PC-3 (cell line): ENCODE data around the gene TRIM14. TPM values are rescaled to one million over a fixed set of nuclear protein-coding genes. Genes with fewer than 3 reads are reported as not detected.

Experiments used
- ATAC-seq: fragments of 200-7000 bp; cut with Tn5 transposase; 2 replicates; pipeline ENCODE4 v1.9.1; 2020; ENCODE audit warnings: mild to moderate bottlenecking, moderate library complexity
- BruUV-seq: library from RNA; stranded (reverse); fragments of 400-500 nt; replicated peaks from 2 replicates; lab custom pipeline; 2021; lab: Mats Ljungman, UMichigan
- CTCF ChIA-PET: fragments of 300-600 bp; sonication (Branson Sonifier 250); formaldehyde crosslinking; loops from one replicate; lab custom pipeline; 2022; ENCODE audit warnings: antibody characterized with exemption; lab: Charles Lee
- POLR2A ChIA-PET: fragments of 300-600 bp; sonication (Branson Sonifier 250); formaldehyde crosslinking; loops from one replicate; lab custom pipeline; 2022; ENCODE audit warnings: antibody characterized with exemption; ENCODE audit not compliant: unreplicated experiment; lab: Charles Lee
- DNase-seq: peaks from one replicate; pipeline ENCODE4 v3.0.0-alpha.2; 2015
- H2AFZ ChIP-seq: fragments of 300-600 bp; sonication (generic); 2 replicates; pipeline ENCODE4 v1.6.0; 2016; ENCODE audit warnings: antibody characterized with exemption, low read length
- H3F3A ChIP-seq: fragments of 300-600 bp; sonication (generic); one replicate; pipeline ENCODE4 v1.6.0; 2017; ENCODE audit warnings: antibody characterized with exemption, low read length, control low read depth, mild to moderate bottlenecking; ENCODE audit not compliant: unreplicated experiment
- H3K27ac ChIP-seq: fragments of 300-600 bp; sonication (generic); 2 replicates; pipeline ENCODE4 v1.5.1; 2016; ENCODE audit warnings: mild to moderate bottlenecking, low read length
- H3K27me3 ChIP-seq: fragments of 300-600 bp; sonication (generic); 2 replicates; pipeline ENCODE4 v1.6.1; 2016; ENCODE audit warnings: low read length, mixed read lengths
- H3K36me3 ChIP-seq: fragments of 300-600 bp; sonication (generic); 2 replicates; pipeline ENCODE4 v1.6.1; 2016; ENCODE audit warnings: low read depth, mixed run types, low read length, mixed read lengths
- H3K4me1 ChIP-seq: fragments of 300-600 bp; sonication (generic); 2 replicates; pipeline ENCODE4 v1.5.1; 2016; ENCODE audit warnings: low read length; ENCODE audit not compliant: insufficient read depth
- H3K4me2 ChIP-seq: fragments of 300-600 bp; sonication (generic); 2 replicates; pipeline ENCODE4 v1.6.0; 2016; ENCODE audit warnings: low read length
- H3K4me3 ChIP-seq: fragments of 300-600 bp; sonication (generic); 2 replicates; pipeline ENCODE4 v1.5.1; 2016; ENCODE audit warnings: mild to moderate bottlenecking, low read length, mixed read lengths
- H3K79me2 ChIP-seq: fragments of 300-600 bp; sonication (generic); 2 replicates; pipeline ENCODE4 v1.6.1; 2017; ENCODE audit warnings: low read length, mixed read lengths
- H3K9ac ChIP-seq: fragments of 300-600 bp; sonication (generic); 2 replicates; pipeline ENCODE4 v1.6.0; 2016; ENCODE audit warnings: mild to moderate bottlenecking, low read length
- H3K9me2 ChIP-seq: fragments of 300-600 bp; sonication (generic); replicated peaks from 2 replicates; pipeline ENCODE4 v1.6.1; 2016; ENCODE audit warnings: mixed run types, low read length, mixed read lengths
- H3K9me3 ChIP-seq: fragments of 300-600 bp; sonication (generic); 2 replicates; pipeline ENCODE4 v1.6.1; 2016; ENCODE audit warnings: low read length, mixed read lengths
- H4K20me1 ChIP-seq: fragments of 300-600 bp; sonication (generic); 2 replicates; pipeline ENCODE4 v1.6.1; 2016; ENCODE audit warnings: low read length, mixed read lengths
- CTCF ChIP-seq: fragments of 300-600 bp; sonication (generic); conservative IDR thresholded peaks from 2 replicates; pipeline ENCODE4 v1.5.1; 2017; ENCODE audit warnings: antibody characterized with exemption, low read depth, mild to moderate bottlenecking, low read length
- EZH2 ChIP-seq: fragments of 300-600 bp; sonication (generic); IDR thresholded peaks from one replicate; pipeline ENCODE4 v1.6.1; 2017; ENCODE audit warnings: antibody characterized with exemption, mild to moderate bottlenecking, low read length; ENCODE audit not compliant: unreplicated experiment
- EZH2phosphoT487 ChIP-seq: fragments of 300-600 bp; sonication (generic); IDR thresholded peaks from 2 replicates; pipeline ENCODE4 v1.6.1; 2018; ENCODE audit warnings: mild to moderate bottlenecking, antibody characterized with exemption, low read length, borderline replicate concordance
- intact Hi-C: fragments of 100-400 bp; cut with micrococcal nuclease; formaldehyde crosslinking; loops from 2 replicates; pipeline ENCODE4 v1.9.0; 2023
- total RNA-seq: library from RNA; depleted of rRNA; stranded (reverse); fragments of >200 nt; gene quantifications from 2 replicates; pipeline ENCODE4 v1.2.3, GENCODE V29; 2014

TRIM14 gene
- total RNA-seq, 1 experiment from 2014 or later, result 11.2 TPM

- ATAC-seq (no peak), DNase-seq (no peak)
- Histone ChIP-seq H3K4me1 (no peaks in the 10 kb centered on the region), H2AFZ (no peak overlapping the region), H3K36me3 (no peaks in the 10 kb centered on the region), H3K9ac (no peak overlapping the region), H3K27me3 (no peaks in the 10 kb centered on the region), H3K79me2 (no peaks in the 10 kb centered on the region), H4K20me1 (no peaks in the 10 kb centered on the region), H3F3A (no peaks in the 10 kb centered on the region), H3K4me2 (no peak overlapping the region), H3K9me2 (no peaks in the 10 kb centered on the region), H3K9me3 (no peaks in the 10 kb centered on the region), H3K4me3 (no peak overlapping the region), H3K27ac (no peak overlapping the region)
- TF ChIP-seq EZH2, result no peak
- no peak for TF ChIP-seq EZH2phosphoT487
- TF ChIP-seq CTCF, result no peak
- intact Hi-C loops, result no loop called here
- CTCF ChIA-PET, result no interaction called here
- BruUV-seq, result no TSS peak
- POLR2A ChIA-PET, result no interaction called here
Observed at GRCh38 chr9:98095401-98095800, 23.6 kb downstream of the TRIM14 start.

DNA sequence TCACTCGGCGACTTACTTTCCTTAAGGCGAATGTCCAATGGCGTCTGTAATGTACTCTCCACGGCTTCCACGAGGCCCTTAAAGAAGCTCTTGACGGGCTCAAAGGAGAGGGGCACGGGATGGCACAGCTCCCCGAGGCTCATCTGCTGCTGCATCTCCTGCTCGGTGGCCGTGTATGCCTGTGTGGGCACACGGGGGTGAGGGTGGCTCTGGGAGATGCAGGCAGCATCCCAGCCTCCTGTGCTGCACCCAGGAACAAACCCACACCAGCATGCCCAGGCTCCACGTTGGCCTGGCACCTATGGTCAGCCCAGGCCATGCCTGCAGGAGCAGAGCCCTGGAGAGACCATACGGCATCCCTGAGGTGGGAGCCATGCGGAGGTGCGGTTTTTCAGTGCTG, 24.2 kb downstream of the TRIM14 start:
- no peaks in the 10 kb centered on the region for H3K27me3 ChIP-seq
- no peak for ATAC-seq
- H3K9me3 ChIP-seq, result no peaks in the 10 kb centered on the region
- no peaks in the 10 kb centered on the region for H3F3A ChIP-seq
- POLR2A ChIA-PET, result no interaction called here
- no peak for TF ChIP-seq CTCF
- no peak for TF ChIP-seq EZH2
- TF ChIP-seq EZH2phosphoT487, result no peak
- no peak overlapping the region for H3K27ac ChIP-seq
- no peak overlapping the region for H3K9ac ChIP-seq
- no peaks in the 10 kb centered on the region for H3K79me2 ChIP-seq
- no peaks in the 10 kb centered on the region for H3K4me1 ChIP-seq
- no peak overlapping the region for H3K4me3 ChIP-seq
- no peak overlapping the region for H3K4me2 ChIP-seq
- BruUV-seq, result no TSS peak
- no peaks in the 10 kb centered on the region for H4K20me1 ChIP-seq
- intact Hi-C loops, result no loop called here
- no peaks in the 10 kb centered on the region for H3K9me2 ChIP-seq
- no peak for DNase-seq
- CTCF ChIA-PET, result no interaction called here
- no peaks in the 10 kb centered on the region for H3K36me3 ChIP-seq
- no peak overlapping the region for H2AFZ ChIP-seq

- Histone ChIP-seq H3K36me3 (no peaks in the 10 kb centered on the region), H3K4me1 (no peaks in the 10 kb centered on the region), H3K4me3 (no peak overlapping the region), H3K9ac (no peak overlapping the region), H3K9me2 (no peaks in the 10 kb centered on the region), H4K20me1 (no peaks in the 10 kb centered on the region), H3F3A (no peaks in the 10 kb centered on the region), H3K27me3 (no peaks in the 10 kb centered on the region), H2AFZ (no peak overlapping the region), H3K9me3 (no peaks in the 10 kb centered on the region), H3K79me2 (no peaks in the 10 kb centered on the region), H3K27ac (no peak overlapping the region), H3K4me2 (no peak overlapping the region)
- TF ChIP-seq EZH2phosphoT487 (no peak), CTCF (no peak), EZH2 (no peak)
- CTCF ChIA-PET, result no interaction called here
- DNase-seq, result no peak
- ATAC-seq, result no peak
- intact Hi-C loops, result no loop called here
- no TSS peak for BruUV-seq
- POLR2A ChIA-PET, result no interaction called here
Observed at GRCh38 chr9:98094316-98094715, 24.7 kb downstream of the TRIM14 start.
